Muscle layer of duodenum (tissue), 2 donors: Measurements from ENCODE around the gene INMT.

Experiments used
- H3K27ac ChIP-seq: one replicate; pipeline ENCODE4 v1.7.0; 2013; ENCODE audit warnings: mild to moderate bottlenecking, low read length
- H3K27me3 ChIP-seq: one replicate; pipeline ENCODE4 v1.7.0; 2013; ENCODE audit warnings: low read depth, mild to moderate bottlenecking, control low read depth, low read length
- H3K36me3 ChIP-seq, 2 donors: one replicate each; pipeline ENCODE4 v1.7.0; 2013; ENCODE audit warnings: low read length in 2 of 2, control low read depth in 1 of 2, mild to moderate bottlenecking in 1 of 2; ENCODE audit not compliant: insufficient read depth in 2 of 2, control insufficient read depth in 1 of 2
- H3K4me1 ChIP-seq, 2 donors: one replicate each; pipeline ENCODE4 v1.7.0; 2013; ENCODE audit warnings: low read length in 2 of 2, mild to moderate bottlenecking in 2 of 2, control low read depth in 1 of 2, moderate library complexity in 1 of 2; ENCODE audit not compliant: insufficient read depth in 2 of 2, control insufficient read depth in 1 of 2
- H3K4me3 ChIP-seq, 2 donors: one replicate each; pipeline ENCODE4 v1.7.0; 2013; ENCODE audit warnings: low read length in 2 of 2, low read depth in 1 of 2, mild to moderate bottlenecking in 1 of 2
- H3K9me3 ChIP-seq, 2 donors: one replicate each; pipeline ENCODE4 v1.7.0; 2013; ENCODE audit warnings: low read length in 2 of 2, control low read depth in 1 of 2, mild to moderate bottlenecking in 1 of 2; ENCODE audit not compliant: control insufficient read depth in 1 of 2
- donor health status: healthy.

Gene INMT

GRCh38 chr7:30754315-30754877 lies 2.5 kb downstream of the INMT start:
- Histone ChIP-seq H3K36me3 (peaks cover 0 to 8% of the 10 kb centered on the region in 2 donors), H3K27me3 (no peaks in the 10 kb centered on the region), H3K27ac (no peak overlapping the region), H3K9me3 (no peaks in the 10 kb centered on the region), H3K4me3 (peak overlapping the region in 1 of 2 donors; percentile 62), H3K4me1 (peaks cover 0 to 69% of the 10 kb centered on the region in 2 donors)

- Histone ChIP-seq H3K9me3 (no peaks in the 10 kb centered on the region), H3K36me3 (peaks cover 0 to 8% of the 10 kb centered on the region in 2 donors), H3K27ac (peak overlapping the region; percentile 43), H3K27me3 (no peaks in the 10 kb centered on the region), H3K4me1 (peaks cover 0 to 66% of the 10 kb centered on the region in 2 donors), H3K4me3 (peak overlapping the region in 1 of 2 donors; percentile 24)
Measured at GRCh38 chr7:30755384-30756154, 3.6 kb downstream of the INMT start.

DNA sequence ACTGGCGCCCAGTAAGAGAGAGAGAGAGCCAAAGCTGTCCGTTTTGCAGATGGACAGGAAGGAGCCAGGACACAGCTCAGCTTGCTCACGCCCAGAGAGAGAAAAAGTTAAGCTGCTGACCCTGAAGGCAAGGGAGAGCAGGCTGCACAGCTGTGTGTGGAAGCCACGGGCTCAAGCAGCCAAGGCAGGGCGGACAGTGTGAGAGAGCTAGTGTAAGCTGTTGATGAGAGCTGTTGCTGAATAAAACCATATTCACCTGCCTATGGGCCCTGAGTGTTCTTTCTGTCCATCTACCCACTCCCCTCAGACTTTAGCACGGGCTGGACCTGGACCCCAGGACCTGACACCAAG lies 5.4 kb downstream of the INMT start:
- H3K27me3 ChIP-seq = no peaks in the 10 kb centered on the region
- H3K9me3 ChIP-seq = no peaks in the 10 kb centered on the region
- H3K4me3 ChIP-seq = no peak overlapping the region
- H3K36me3 ChIP-seq = peaks cover 0 to 8% of the 10 kb centered on the region in 2 donors
- peaks cover 0 to 58% of the 10 kb centered on the region in 2 donors for H3K4me1 ChIP-seq
- peak overlapping the region; percentile 49 for H3K27ac ChIP-seq

- peaks cover 0 to 3% of the 10 kb centered on the region in 2 donors for H3K36me3 ChIP-seq
- H3K27me3 ChIP-seq = no peaks in the 10 kb centered on the region
- peaks cover 10 to 46% of the 10 kb centered on the region in 2 donors for H3K4me1 ChIP-seq
- peaks cover 0 to 4% of the 10 kb centered on the region in 2 donors for H3K9me3 ChIP-seq
- no peak overlapping the region for H3K27ac ChIP-seq
- no peak overlapping the region for H3K4me3 ChIP-seq
Measured at GRCh38 chr7:30760514-30761213, 8.7 kb downstream of the INMT start.

DNA sequence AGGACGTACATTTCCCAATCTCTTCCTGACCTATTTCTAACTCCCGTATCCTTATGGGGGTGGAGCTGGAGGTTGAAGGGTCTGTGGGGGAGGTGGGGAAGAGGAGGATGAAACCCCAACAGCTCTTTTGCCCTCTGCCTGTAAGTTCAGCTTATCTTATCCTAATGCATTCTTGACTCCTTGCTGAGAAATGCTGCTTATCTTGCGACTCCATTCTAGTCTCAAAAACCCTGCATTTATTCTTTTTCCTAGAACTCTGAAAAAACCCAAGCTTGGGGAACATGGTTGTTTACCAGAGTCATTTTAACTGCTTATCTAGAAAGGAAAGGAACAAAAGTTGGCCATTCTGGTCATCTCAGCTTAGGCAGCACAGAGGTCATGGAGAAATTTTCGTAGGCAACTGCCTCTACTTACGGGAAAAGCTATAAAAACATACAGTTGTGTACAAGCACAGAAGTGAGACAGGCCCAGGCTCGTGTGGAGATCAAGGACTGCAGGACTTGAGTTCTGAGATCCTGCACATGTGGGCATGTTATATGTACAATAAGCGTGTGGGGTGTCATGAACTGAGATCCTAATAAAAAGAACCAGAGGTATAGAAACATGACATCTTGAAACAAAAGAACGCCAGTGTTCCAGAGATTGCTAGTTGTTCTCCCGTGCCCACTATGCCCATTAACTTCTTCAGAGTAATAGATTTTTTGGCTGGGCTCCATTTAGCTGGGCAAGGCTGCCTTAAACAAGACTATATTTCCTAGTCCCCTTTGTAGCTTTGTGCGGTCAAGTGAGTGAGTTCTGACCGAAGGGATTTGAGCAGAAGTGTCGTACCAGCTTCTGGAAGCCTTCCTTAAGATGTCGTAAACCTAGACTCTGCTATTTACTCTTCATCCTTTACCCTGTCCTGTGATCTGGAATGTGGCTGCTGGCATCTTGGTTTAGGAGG lies 9.6 kb downstream of the INMT start:
- no peaks in the 10 kb centered on the region for H3K27me3 ChIP-seq
- H3K27ac ChIP-seq = no peak overlapping the region
- H3K4me1 ChIP-seq = peaks cover 10 to 44% of the 10 kb centered on the region in 2 donors
- H3K4me3 ChIP-seq = no peak overlapping the region
- H3K36me3 ChIP-seq = peaks cover 0 to 3% of the 10 kb centered on the region in 2 donors
- H3K9me3 ChIP-seq = peaks cover 0 to 4% of the 10 kb centered on the region in 2 donors

DNA sequence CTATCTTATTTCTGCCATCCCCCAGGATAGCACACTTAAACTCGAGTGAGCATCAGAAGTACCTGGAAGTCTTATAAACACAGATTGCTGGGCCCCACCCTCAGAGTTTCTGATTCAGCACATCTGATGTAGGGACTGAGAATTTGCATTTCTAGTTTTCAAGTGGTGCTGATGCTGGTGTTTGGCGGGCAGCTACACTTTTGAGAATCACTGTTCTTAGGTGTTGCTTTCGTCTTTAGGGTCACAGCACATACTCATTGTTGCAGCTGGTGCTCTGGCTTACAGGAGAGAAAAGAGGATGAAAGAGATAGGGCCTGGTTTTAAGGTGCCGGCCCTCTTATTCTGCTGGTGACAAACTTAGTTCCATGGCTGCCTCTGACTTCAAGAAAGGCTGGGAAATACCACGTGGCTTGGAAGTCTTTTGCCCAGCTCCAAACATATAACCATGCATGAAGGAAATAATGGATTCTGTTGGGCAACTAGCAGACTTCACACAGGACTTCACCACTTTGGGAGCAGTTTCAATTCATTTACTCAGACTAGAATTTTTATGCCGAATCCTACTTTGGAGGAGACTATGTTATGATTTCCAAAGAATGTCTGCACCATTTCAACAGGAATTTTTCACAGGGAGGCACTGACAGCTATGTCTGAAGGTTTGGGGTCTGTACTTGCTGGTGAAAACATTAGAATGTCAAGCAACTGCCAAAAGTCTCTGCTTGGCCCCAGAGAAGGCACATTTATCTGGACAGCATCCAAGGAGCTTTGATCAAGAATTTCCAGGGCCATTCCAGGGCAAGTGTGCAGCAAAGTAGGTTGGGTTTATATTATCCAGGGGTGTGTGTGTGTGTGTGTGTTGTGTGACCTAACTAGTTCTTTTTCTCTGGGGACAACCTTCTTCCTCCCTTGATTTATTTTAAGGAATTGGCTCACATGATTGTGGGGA lies 12.4 kb downstream of the INMT start:
- H3K27me3 ChIP-seq = no peaks in the 10 kb centered on the region
- no peak overlapping the region for H3K27ac ChIP-seq
- no peaks in the 10 kb centered on the region for H3K36me3 ChIP-seq
- no peak overlapping the region for H3K4me3 ChIP-seq
- peaks cover 0 to 4% of the 10 kb centered on the region in 2 donors for H3K9me3 ChIP-seq
- H3K4me1 ChIP-seq = peaks cover 10 to 25% of the 10 kb centered on the region in 2 donors

GRCh38 chr7:30765408-30765807 lies 13.5 kb downstream of the INMT start:
- Histone ChIP-seq H3K4me1 (peaks cover 10 to 26% of the 10 kb centered on the region in 2 donors), H3K9me3 (peaks cover 0 to 4% of the 10 kb centered on the region in 2 donors), H3K27ac (no peak overlapping the region), H3K36me3 (no peaks in the 10 kb centered on the region), H3K27me3 (no peaks in the 10 kb centered on the region), H3K4me3 (no peak overlapping the region)

DNA sequence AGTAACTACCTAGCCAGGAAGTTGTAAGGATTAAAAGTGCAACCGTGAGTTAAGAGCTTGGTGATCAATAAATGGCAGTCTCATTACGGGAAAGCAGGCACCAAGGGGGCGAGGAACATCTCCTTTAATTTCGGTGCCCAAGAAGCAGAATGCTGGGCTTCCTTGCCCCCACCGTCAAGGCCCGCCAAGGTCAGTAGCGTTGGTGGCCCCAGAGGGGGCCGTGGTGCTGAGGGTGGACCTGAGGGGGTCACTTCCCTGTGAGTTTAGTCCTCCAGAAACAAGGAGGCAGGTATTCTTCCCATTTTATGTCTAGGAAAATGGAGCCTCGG lies 18.9 kb downstream of the INMT start:
- H3K36me3 ChIP-seq = no peaks in the 10 kb centered on the region
- H3K27me3 ChIP-seq = no peaks in the 10 kb centered on the region
- no peaks in the 10 kb centered on the region for H3K9me3 ChIP-seq
- H3K27ac ChIP-seq = peak overlapping the region; percentile 37
- H3K4me1 ChIP-seq = peaks cover 0 to 6% of the 10 kb centered on the region in 2 donors
- peak overlapping the region; percentile 83 to 84 for H3K4me3 ChIP-seq

DNA sequence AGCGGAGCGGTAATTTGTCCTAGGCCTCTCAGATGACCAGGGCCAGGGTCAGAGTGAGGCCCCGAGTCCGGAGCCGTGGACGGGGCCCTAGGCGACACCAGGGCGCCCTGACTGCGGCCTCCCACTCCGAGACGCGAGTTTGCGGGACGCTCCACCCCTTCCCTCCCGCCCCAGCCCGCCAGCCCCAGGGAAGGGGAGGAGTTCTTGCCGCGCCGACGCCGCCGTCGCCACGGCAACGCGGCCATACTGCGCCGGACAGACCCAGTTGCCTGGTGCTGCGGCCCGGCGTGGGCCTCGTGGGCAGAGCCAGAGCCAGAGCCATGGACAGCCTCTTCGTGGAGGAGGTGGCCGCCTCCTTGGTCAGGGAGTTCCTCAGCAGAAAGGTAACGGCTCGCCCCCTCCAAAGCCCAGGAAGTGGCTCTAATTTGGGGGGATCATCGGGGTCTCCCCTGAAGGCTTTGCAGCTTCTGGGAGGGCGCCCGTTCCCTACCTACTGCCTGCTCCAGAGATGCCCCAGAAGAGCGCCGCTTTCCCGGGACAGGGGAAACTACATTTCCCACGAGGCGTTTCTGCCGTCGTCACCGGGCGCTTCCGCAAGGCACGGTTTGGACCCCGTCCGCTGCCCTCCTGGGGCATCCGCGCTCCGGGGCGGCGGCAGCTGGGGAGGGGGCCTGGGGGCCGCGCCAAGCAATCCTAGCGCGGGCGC lies 19.4 kb downstream of the INMT start, which contains the start of gene MINDY4:
Gene MINDY4 (plus strand): TSS at position 244 of the 706 bp plus-strand sequence. CDS start 77 bp downstream, at position 321.
- peak within 1 kb of the TSS; percentile 83 to 84 for H3K4me3 ChIP-seq
- H3K4me1 ChIP-seq = peaks cover 0 to 5% of the 10 kb centered on the region in 2 donors
- no peaks in the 10 kb centered on the region for H3K36me3 ChIP-seq
- H3K9me3 ChIP-seq = no peaks in the 10 kb centered on the region
- peak within 1 kb of the TSS; percentile 42 for H3K27ac ChIP-seq
- no peaks in the 10 kb centered on the region for H3K27me3 ChIP-seq
